ENCODE results near the gene UBTD1.

Gene UBTD1

DNA sequence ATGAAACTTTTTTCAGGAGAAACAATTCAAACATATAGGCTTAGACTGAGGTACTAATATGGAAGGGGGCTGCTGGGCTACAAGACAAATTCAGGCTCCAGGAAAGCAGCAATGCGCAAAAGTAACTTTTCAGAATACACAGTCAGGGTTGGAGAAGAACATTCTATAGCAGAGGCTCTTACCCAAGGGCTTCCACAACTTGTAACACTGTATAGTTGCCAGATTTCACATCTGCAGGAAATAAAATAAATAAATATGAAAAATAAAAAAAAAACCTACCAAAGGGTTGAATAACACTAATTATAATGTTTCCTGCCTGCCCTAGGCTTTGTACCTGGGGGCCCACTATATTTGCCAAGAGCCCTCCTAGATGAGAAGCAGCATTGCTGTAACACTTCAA, 14.8 kb upstream of the UBTD1 start:
- DNase-seq = no peak

- DNase-seq = no peak
Measured at GRCh38 chr10:97485647-97486281, 13.0 kb upstream of the UBTD1 start.

GRCh38 chr10:97490592-97490991, 8.1 kb upstream of the UBTD1 start:
- DNase-seq = no peak

GRCh38 chr10:97494151-97494550, 4.6 kb upstream of the UBTD1 start:
- no peak for DNase-seq

- DNase-seq = peak; percentile 38
Measured at GRCh38 chr10:97494863-97495506, 3.7 kb upstream of the UBTD1 start.

DNA sequence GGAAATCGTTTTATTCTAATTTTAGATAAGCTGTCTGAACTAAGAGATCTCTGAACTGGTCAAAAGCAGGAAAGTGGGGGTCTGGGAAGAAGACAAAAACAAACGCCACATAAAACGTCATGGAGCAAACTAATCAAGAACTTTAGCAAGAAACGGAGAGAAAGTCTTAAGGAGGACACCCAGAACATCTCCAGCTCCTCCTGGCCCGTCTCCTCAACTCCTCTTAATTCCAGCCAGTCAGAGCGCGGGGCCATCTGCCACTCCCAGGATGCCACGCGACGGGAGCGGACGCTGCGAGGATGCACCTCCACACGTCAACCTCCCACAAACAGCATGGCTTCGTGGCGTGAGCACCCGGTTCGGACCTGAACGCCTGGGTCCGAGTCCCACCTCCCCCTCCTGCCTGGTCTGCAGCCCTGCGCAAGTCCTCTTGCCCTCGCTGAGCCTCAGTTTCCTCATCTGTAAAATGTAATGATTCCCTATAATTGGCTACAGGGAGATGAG, 1.1 kb upstream of the UBTD1 start:
- peak; percentile 62 for DNase-seq

- DNase-seq = peak; percentile 99
Measured at GRCh38 chr10:97498076-97498840, 466 bp upstream of the UBTD1 start, which contains the start of gene MMS19. Gene MMS19, minus strand, starts transcription at chr10:97498422. Its CDS starts 38 bp downstream, at chr10:97498384.

- DNase-seq = no peak
Measured at GRCh38 chr10:97499561-97500296, 1.0 kb downstream of the UBTD1 start.

DNA sequence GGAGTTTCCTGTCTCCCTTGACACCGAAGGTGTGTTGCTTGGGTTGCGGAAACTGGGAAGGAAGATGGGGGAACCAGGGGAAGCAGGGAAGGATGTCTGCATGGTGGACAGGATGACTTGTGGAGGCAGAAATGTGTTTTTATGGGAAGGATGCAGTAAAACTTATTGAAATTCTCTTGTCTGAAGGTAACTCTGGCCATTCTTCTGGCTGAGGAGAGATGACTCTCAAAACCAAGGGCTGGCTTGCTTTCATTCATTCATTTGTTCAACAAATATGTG, 1.5 kb downstream of the UBTD1 start:
- no peak for DNase-seq

- no peak for DNase-seq
Measured at GRCh38 chr10:97502916-97503315, 4.2 kb downstream of the UBTD1 start.

DNA sequence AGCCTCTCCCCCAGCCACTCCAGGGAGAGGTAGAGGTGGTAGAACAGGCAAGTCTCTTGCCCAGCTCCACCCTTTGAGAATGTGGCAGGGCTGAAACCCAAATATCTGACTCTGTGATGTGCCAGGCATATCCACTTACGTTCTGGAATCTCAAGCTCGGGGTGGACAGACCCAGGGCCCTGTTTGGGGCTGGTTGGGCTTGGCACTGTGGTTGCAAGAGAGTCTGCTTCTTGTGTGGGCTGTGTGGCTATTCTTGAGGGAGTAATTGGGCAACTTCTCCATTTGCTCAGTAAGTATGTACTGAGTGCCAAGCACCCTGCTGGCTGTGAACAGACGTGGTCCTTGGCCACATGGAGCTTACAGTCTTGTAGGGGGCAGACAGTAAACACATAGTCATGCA, 4.7 kb downstream of the UBTD1 start:
- no peak for DNase-seq

DNA sequence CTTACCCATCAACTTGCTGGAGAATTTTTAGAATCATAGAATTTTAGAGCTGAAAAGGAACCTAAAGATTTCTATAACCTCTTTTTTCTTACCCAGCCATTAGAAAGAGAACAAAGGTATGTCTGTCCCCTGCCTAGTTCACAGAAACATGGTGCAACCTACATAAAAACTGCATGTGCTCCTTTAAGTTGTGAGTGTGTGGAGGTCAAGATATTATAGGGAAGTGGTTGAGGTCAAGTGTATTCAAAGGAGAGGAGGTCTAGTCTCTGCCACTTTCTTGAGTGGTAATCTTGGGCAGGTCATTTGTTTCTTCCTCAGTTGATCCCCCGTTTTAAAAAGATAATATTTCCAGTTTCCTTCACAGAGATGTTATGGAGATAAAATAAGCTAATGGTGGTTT, 6.4 kb downstream of the UBTD1 start:
- DNase-seq = no peak

- no peak for DNase-seq
Measured at GRCh38 chr10:97506199-97506991, 7.7 kb downstream of the UBTD1 start.

DNA sequence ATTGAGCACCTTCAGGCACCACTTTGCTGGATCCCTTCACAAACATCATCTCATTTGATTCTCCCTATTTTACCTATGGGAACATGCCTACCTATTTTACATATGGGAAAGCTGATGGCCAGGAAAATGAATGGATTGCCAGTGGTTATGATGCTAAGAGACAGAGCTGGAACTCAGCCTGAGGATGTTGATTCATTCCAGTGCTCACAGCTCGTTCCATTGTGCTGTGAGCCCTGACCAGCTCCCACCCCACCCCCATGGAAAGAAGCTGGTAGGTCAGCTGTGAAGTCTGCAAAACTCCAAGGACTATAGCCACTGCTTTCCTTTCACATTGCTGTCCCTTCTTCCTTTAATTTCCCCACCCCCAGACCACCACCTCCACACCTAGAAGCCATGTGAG, 9.6 kb downstream of the UBTD1 start:
- no peak for DNase-seq

- DNase-seq = no peak
Measured at GRCh38 chr10:97509120-97509680, 10.5 kb downstream of the UBTD1 start.

DNA sequence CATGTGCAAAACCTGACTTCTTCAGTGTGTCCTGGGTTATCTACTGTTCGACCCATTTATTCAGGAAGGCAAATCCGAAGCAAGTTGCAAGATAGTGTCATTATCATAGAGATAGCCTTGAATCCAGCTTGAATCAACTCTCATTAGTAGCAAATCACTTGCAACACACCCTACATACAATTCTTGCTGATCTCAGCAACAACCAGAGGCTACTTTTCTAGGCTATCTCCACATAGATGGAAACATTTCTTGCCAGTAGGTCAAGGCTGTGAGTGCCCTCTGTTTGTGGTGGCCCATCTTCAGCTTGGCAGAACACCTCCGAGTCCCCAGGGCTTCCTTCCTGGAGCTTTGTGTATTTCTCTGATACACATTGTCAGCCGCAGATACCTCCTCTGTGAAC, 12.0 kb downstream of the UBTD1 start:
- no peak for DNase-seq

- DNase-seq = no peak
Measured at GRCh38 chr10:97511711-97512440, 13.2 kb downstream of the UBTD1 start.

DNA sequence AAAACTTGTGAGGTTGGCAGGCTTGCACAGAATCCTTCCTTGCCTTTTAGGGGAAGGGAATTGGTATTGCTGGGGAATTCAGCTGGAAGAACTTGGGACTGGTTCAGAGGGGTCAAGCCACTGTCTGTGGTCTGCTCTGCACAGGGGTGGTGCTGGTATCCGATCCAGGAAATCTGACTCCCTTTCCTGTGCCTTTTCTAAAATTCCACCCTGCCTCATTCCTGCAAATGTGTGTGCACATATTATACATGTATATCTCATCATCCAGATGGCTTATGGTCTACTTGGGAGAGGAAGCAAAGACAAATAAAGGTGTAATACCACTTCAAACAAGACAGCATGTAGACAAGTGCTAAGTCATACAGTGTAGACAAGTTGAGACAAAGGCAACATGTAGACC, 14.3 kb downstream of the UBTD1 start:
- DNase-seq = no peak

DNA sequence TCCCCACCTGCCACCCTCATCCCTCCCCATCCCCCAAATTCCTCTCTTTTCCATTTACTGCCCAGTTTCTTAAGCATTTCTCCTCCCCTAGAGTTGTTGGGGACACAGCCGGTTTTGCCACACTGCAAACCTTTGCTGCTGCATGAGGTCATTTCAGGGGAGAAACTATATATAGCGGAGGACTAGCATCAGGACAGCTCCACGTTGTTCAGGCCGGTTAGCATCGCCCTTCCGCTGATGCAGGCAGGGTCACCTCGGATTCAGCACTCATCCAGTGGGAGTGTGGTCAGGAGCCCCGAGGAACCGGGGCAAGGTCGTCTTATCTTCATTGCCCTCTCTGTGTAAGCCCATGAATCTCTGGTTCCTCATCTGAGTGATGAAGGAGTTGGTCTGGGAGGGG, 15.6 kb downstream of the UBTD1 start:
- DNase-seq = no peak

DNA sequence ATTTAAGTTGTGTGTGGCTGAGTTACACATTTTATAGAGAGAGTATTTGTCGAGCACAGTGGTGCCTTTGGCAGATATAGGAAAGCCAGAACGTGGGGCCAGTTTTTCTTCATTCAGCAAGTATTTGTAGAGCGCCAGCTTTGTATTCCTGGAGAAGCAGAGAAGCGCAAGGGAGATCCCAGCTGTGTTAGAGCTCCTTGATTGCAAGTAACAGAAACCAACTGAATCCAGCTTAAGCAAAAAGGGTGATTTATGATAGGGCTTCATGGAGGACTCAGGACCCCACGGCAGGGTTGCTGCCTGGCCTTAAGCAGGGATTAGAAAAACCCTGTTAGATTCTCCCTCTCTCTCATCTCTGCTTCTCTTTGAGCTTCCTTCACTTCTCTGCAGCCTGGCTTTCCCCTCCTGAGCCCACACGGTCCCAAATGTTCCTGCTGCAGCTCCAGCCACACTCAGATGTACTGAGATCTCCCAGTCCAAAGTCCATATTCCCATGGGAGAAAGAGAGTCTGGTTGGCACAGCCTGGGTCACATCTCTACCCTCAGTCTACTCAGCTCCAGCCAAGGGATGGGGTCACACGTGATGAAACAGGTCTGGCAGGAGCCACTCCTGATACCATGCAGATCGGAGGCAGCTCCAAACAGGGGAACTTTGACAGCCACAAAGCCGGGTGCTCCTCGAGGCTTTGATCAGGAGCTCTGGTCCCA, 16.7 kb downstream of the UBTD1 start:
- DNase-seq = no peak

Data from activated T-cell treated with anti-CD3 and anti-CD28 coated beads, Interleukin-2, amount 50 U/mL, for 1 hour (primary cell).